Measurements from ENCODE around the gene KCNMA1. TPM values are rescaled to one million over a fixed set of nuclear protein-coding genes. Genes with fewer than 3 reads are reported as not detected.

KCNMA1 gene
- total and polyA plus RNA-seq, 9 of the 15 experiments (the other 6 are each of a cell fraction or from before 2014, with no cell fraction given): 0.01 to 0.95 (median 0.15) TPM; not detected in 4

DNA sequence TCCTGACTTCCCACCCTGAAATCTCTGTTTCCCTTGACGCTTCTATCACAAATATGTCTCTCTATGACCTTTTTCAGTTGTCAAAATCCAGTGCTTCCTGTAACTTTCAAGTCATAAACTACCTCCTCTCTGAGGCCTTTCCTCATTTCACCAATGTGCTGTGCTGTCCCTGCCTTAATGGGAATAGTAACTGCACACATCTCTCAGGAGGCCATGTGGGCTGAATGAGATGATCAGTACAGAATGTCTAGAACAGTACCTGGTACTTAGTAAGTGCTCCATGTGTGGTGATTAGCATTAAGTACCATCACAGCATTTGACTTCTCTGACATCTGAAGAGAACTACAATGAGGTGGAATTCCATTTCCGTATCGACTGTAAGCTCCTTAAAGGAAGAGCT lies 588.5 kb downstream of the KCNMA1 start:
- TF ChIP-seq ZFP1 (CRISPR knock-in tag; IDR thresholded peaks at IDR 0.05) (no peak), GTF2F1 (IDR thresholded peaks at IDR 0.05; ENCODE audit: low read depth, low read length) (no peak), TCFL5 (CRISPR knock-in tag; conservative IDR thresholded peaks at IDR 0.05) (no peak), TRIM24 (IDR thresholded peaks at IDR 0.05) (no peak), EP300 (IDR thresholded peaks at IDR 0.05; ENCODE audit: low read length) (no peak)

DNA sequence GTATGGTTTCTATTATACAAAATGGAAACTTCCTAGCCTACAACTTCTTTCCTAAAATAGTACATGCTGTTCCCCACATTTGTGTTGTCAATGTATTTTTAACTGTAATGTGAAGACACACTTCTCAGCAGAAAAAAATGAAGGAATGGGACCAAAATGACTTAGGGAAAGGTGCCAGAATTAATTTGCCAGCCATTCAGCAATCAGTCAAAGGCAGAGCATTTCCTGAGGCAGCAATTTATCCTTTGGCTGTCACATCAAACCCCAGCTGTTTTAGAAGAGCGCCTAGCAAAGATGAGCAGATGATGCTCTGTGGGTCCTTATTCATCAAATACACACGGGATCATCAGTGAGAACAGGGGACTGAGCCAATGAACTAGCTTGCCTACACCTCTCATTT lies 592.5 kb downstream of the KCNMA1 start:
- H3K79me2 ChIP-seq (ENCODE audit: control insufficient read depth, insufficient read depth, low read length): no peaks in the 10 kb centered on the region
- ChIA-PET POLR2A (no interaction called here), CTCF (ENCODE audit: low intra/inter-chr PET ratio) (no interaction called here)
- no peaks in the 10 kb centered on the region for H4K20me1 ChIP-seq (replicated peaks; ENCODE audit: control insufficient read depth, insufficient read depth, low read length)
- H3K9ac ChIP-seq (ENCODE audit: insufficient read depth in 1 of 2, low read depth in 2 of 2, low read length in 2 of 2): no peak overlapping the region
- no peaks in the 10 kb centered on the region for H3K9me3 ChIP-seq (replicated peaks; ENCODE audit: control insufficient read depth, insufficient read depth, low read depth, low read length)
- H3K4me1 ChIP-seq (replicated peaks in 1 of 2; ENCODE audit: control insufficient read depth in 2 of 2, insufficient read depth in 2 of 2, low read length in 2 of 2): no peaks in the 10 kb centered on the region
- H3K4me3 ChIP-seq: no peak overlapping the region
- no TSS peak for BruUV-seq (replicated peaks)
- no peaks in the 10 kb centered on the region for H3K27me3 ChIP-seq (ENCODE audit: control insufficient read depth in 2 of 2, insufficient read depth in 2 of 2, low read length in 2 of 2)
- no peak overlapping the region for H2AFZ ChIP-seq (ENCODE audit: low read depth, low read length)
- H3K27ac ChIP-seq (ENCODE audit: extremely low read depth, low read depth, low read length): no peak overlapping the region
- no peaks in the 10 kb centered on the region for H3K9me1 ChIP-seq (ENCODE audit: control insufficient read depth, insufficient read depth, low read length)
- H3K4me2 ChIP-seq (ENCODE audit: insufficient read depth, low read length): no peak overlapping the region
- DNase-seq (ENCODE audit: extremely low read depth in 1 of 4, low spot score in 3 of 4) (no peak), ATAC-seq (no peak), FAIRE-seq (no peak)
- H3K36me3 ChIP-seq (ENCODE audit: control insufficient read depth, insufficient read depth, low read length): no peaks in the 10 kb centered on the region
- in situ Hi-C loops (cut with MboI) (no loop called here), intact Hi-C loops (cut with micrococcal nuclease) (no loop called here)
- WGBS (ENCODE audit: insufficient coverage, low coverage, missing lambda C conversion rate): 0% methylated on average over 2 of the region's 2 CpGs
- no peak for TF ChIP-seq ZBTB17 (CRISPR knock-in tag; IDR thresholded peaks at IDR 0.05)
- TF ChIP-seq CSDE1 (IDR thresholded peaks at IDR 0.05): no peak
- TF ChIP-seq, protein P1, sequence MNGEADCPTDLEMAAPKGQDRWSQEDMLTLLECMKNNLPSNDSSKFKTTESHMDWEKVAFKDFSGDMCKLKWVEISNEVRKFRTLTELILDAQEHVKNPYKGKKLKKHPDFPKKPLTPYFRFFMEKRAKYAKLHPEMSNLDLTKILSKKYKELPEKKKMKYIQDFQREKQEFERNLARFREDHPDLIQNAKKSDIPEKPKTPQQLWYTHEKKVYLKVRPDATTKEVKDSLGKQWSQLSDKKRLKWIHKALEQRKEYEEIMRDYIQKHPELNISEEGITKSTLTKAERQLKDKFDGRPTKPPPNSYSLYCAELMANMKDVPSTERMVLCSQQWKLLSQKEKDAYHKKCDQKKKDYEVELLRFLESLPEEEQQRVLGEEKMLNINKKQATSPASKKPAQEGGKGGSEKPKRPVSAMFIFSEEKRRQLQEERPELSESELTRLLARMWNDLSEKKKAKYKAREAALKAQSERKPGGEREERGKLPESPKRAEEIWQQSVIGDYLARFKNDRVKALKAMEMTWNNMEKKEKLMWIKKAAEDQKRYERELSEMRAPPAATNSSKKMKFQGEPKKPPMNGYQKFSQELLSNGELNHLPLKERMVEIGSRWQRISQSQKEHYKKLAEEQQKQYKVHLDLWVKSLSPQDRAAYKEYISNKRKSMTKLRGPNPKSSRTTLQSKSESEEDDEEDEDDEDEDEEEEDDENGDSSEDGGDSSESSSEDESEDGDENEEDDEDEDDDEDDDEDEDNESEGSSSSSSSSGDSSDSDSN (IDR thresholded peaks at IDR 0.05; ENCODE audit: borderline replicate concordance in 1 of 2, low read depth in 2 of 2, low read length in 2 of 2): no peak
- TF ChIP-seq PML (IDR thresholded peaks at IDR 0.05; ENCODE audit: low read length): no peak
- no peak for TF ChIP-seq JUN (IDR thresholded peaks at IDR 0.05; ENCODE audit: borderline replicate concordance, low read depth, low read length)
- no peak for TF ChIP-seq JUN (CRISPR knock-in tag; IDR thresholded peaks at IDR 0.05; ENCODE audit: borderline replicate concordance)
- TF ChIP-seq DMBX1 (CRISPR knock-in tag; IDR thresholded peaks at IDR 0.05; ENCODE audit: borderline replicate concordance): no peak
- no peak for TF ChIP-seq KLF1 (tag; IDR thresholded peaks at IDR 0.05)
- TF ChIP-seq FOXJ3 (CRISPR knock-in tag; IDR thresholded peaks at IDR 0.05): no peak
- no peak for TF ChIP-seq RBM25 (IDR thresholded peaks at IDR 0.05; ENCODE audit: low read depth, low read length, severe bottlenecking)
- TF ChIP-seq ZFX (CRISPR knock-in tag; IDR thresholded peaks at IDR 0.05): no peak
- no peak for TF ChIP-seq PURB (CRISPR knock-in tag; IDR thresholded peaks at IDR 0.05; ENCODE audit: low read depth)
- TF ChIP-seq HNRNPUL1 (IDR thresholded peaks at IDR 0.05; ENCODE audit: low read length): no peak

More for the DNA sequence above, 588.5 kb downstream of the KCNMA1 start:
- Histone ChIP-seq H3K27me3 (ENCODE audit: control insufficient read depth in 2 of 2, insufficient read depth in 2 of 2, low read length in 2 of 2) (no peaks in the 10 kb centered on the region; a peak in 1 of 5 replicates), H3K27ac (ENCODE audit: extremely low read depth, low read depth, low read length) (no peak overlapping the region), H4K20me1 (replicated peaks; ENCODE audit: control insufficient read depth, insufficient read depth, low read length) (no peaks in the 10 kb centered on the region), H3K36me3 (ENCODE audit: control insufficient read depth, insufficient read depth, low read length) (no peaks in the 10 kb centered on the region), H3K4me2 (ENCODE audit: insufficient read depth, low read length) (no peak overlapping the region), H3K4me3 (no peak overlapping the region), H3K79me2 (ENCODE audit: control insufficient read depth, insufficient read depth, low read length) (no peaks in the 10 kb centered on the region), H3K4me1 (replicated peaks in 1 of 2; ENCODE audit: control insufficient read depth in 2 of 2, insufficient read depth in 2 of 2, low read length in 2 of 2) (no peaks in the 10 kb centered on the region), H3K9me3 (replicated peaks; ENCODE audit: control insufficient read depth, insufficient read depth, low read depth, low read length) (no peaks in the 10 kb centered on the region), H2AFZ (ENCODE audit: low read depth, low read length) (no peak overlapping the region), H3K9ac (ENCODE audit: insufficient read depth in 1 of 2, low read depth in 2 of 2, low read length in 2 of 2) (no peak overlapping the region), H3K9me1 (ENCODE audit: control insufficient read depth, insufficient read depth, low read length) (no peaks in the 10 kb centered on the region)
- no peak for FAIRE-seq
- intact Hi-C loops (cut with micrococcal nuclease): no loop called here
- DNase-seq (ENCODE audit: extremely low read depth in 1 of 4, low spot score in 3 of 4): no peak
- in situ Hi-C loops (cut with MboI): no loop called here
- ChIA-PET CTCF (ENCODE audit: low intra/inter-chr PET ratio) (no interaction called here), POLR2A (no interaction called here)
- no TSS peak for BruUV-seq (replicated peaks)
- no peak for ATAC-seq
- WGBS (ENCODE audit: insufficient coverage, low coverage, missing lambda C conversion rate): 0% methylated on average over 3 of the region's 3 CpGs
